Measurements from ENCODE around the gene AVEN. TPM values are rescaled to one million over a fixed set of nuclear protein-coding genes. Genes with fewer than 3 reads are reported as not detected.

AVEN gene
- total RNA-seq, 1 donor from 2014 or later, result 11.5 TPM

- no peaks in the 10 kb centered on the region for H3K27me3 ChIP-seq
- intact Hi-C loops (cut with DNase I), result no loop called here
- H3K27ac ChIP-seq, result no peak overlapping the region
- ATAC-seq (no peak), DNase-seq (no peak)
- H3K9me3 ChIP-seq, result no peaks in the 10 kb centered on the region
- no peak overlapping the region for H3K4me3 ChIP-seq
- TF ChIP-seq CTCF (IDR thresholded peaks at IDR 0.05), result no peak
- H3K36me3 ChIP-seq, result no peaks in the 10 kb centered on the region
- no peaks in the 10 kb centered on the region for H3K4me1 ChIP-seq
Measured at GRCh38 chr15:34047893-34048775, 9.1 kb upstream of the AVEN start.

GRCh38 chr15:34046471-34047145 is 7.6 kb upstream of the AVEN start:
- H3K4me3 ChIP-seq, result no peak overlapping the region
- H3K27ac ChIP-seq, result no peak overlapping the region
- TF ChIP-seq CTCF (IDR thresholded peaks at IDR 0.05), result no peak
- intact Hi-C loops (cut with DNase I), result no loop called here
- DNase-seq (no peak), ATAC-seq (no peak)
- no peaks in the 10 kb centered on the region for H3K27me3 ChIP-seq
- no peaks in the 10 kb centered on the region for H3K36me3 ChIP-seq
- no peaks in the 10 kb centered on the region for H3K4me1 ChIP-seq
- H3K9me3 ChIP-seq, result no peaks in the 10 kb centered on the region

- Histone ChIP-seq H3K9me3 (no peaks in the 10 kb centered on the region), H3K27ac (no peak overlapping the region), H3K4me1 (peaks cover 7% of the 10 kb centered on the region), H3K4me3 (no peak overlapping the region), H3K36me3 (no peaks in the 10 kb centered on the region), H3K27me3 (no peaks in the 10 kb centered on the region)
- intact Hi-C loops (cut with DNase I), result no loop called here
- ATAC-seq (no peak), DNase-seq (no peak)
- no peak for TF ChIP-seq CTCF (IDR thresholded peaks at IDR 0.05)
Measured at GRCh38 chr15:34043813-34044212, 4.8 kb upstream of the AVEN start.

GRCh38 chr15:34043391-34043790 is 4.4 kb upstream of the AVEN start:
- intact Hi-C loops (cut with DNase I), result no loop called here
- no peak for TF ChIP-seq CTCF (IDR thresholded peaks at IDR 0.05)
- no peak for DNase-seq
- H3K4me3 ChIP-seq, result no peak overlapping the region
- H3K4me1 ChIP-seq, result peaks cover 7% of the 10 kb centered on the region
- no peaks in the 10 kb centered on the region for H3K36me3 ChIP-seq
- H3K27me3 ChIP-seq, result no peaks in the 10 kb centered on the region
- no peaks in the 10 kb centered on the region for H3K9me3 ChIP-seq
- H3K27ac ChIP-seq, result no peak overlapping the region
- ATAC-seq, result no peak

DNA sequence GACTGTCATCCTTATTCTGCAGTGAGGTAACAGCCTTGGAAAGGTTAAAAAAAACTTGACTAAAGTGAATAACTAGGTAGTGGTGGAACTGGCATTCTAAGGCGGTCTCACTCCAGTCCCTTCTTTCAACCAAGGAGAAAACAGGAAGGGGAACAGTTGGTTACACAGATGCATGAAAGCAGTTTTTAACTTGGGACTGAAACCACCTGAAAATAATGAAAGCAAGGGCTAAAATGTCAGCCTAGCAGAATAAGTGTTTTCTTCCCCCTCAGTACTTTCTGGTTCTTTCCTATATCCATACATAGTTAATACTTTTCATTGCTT is 748 bp upstream of the AVEN start:
- H3K4me1 ChIP-seq, result peaks cover 7% of the 10 kb centered on the region
- intact Hi-C loops (cut with DNase I), result no loop called here
- peak overlapping the region; percentile 85 for H3K4me3 ChIP-seq
- ATAC-seq, result no peak
- no peaks in the 10 kb centered on the region for H3K9me3 ChIP-seq
- TF ChIP-seq CTCF (IDR thresholded peaks at IDR 0.05), result no peak
- peak overlapping the region; percentile 89 for H3K27ac ChIP-seq
- no peak for DNase-seq
- no peaks in the 10 kb centered on the region for H3K36me3 ChIP-seq
- no peaks in the 10 kb centered on the region for H3K27me3 ChIP-seq
